HepG2 (cell line): ENCODE measurements around the gene MAN1B1. TPM values are rescaled to one million over a fixed set of nuclear protein-coding genes. Genes with fewer than 3 reads are reported as not detected.

Experiments
- CBX2 ChIP-seq, 2 experiments: fragments of 200-600 bp in 1 of 2; sonication (generic); formaldehyde crosslinking in 1 of 2; IDR thresholded peaks; 2 replicates each; pipeline versions ENCODE4 v1.7.0 to v1.8.1; 2018 to 2022; ENCODE audit warnings: low read depth in 2 of 2, low read length in 1 of 2, mild to moderate bottlenecking in 1 of 2, missing genetic modification reagents in 1 of 2
- CEBPB ChIP-seq: IDR thresholded peaks from 2 replicates; pipeline ENCODE4 v1.6.1; 2011; ENCODE audit warnings: low read depth, low read length, improper control_type of control experiment, borderline replicate concordance
- ERF ChIP-seq: IDR thresholded peaks from 2 replicates; pipeline ENCODE4 v1.6.1; 2018; ENCODE audit warnings: missing biosample characterization, missing genetic modification reagents
- GABPA ChIP-seq, 2 experiments: IDR thresholded peaks; 2 replicates each; pipeline ENCODE4 v1.6.1; 2011 to 2016; ENCODE audit warnings: low read depth in 2 of 2, low read length in 1 of 2, missing biosample characterization in 1 of 2, missing genetic modification characterization in 1 of 2
- HNRNPL ChIP-seq: fragments of 200-400 bp; formaldehyde crosslinking; IDR thresholded peaks from 2 replicates; pipeline ENCODE4 v1.6.1; 2017; ENCODE audit warnings: mild to moderate bottlenecking, low read depth, low read length
- HOXD1 ChIP-seq: sonication (generic); formaldehyde crosslinking; IDR thresholded peaks from 2 replicates; pipeline ENCODE4 v1.5.0; 2020; ENCODE audit warnings: missing genetic modification reagents
- NFIB ChIP-seq: sonication (generic); formaldehyde crosslinking; IDR thresholded peaks from 2 replicates; pipeline ENCODE4 v1.9.0; 2021; ENCODE audit warnings: missing genetic modification reagents, mild to moderate bottlenecking, borderline replicate concordance
- PAX8 ChIP-seq: sonication (generic); formaldehyde crosslinking; IDR thresholded peaks from 2 replicates; pipeline ENCODE4 v1.8.0; 2022; ENCODE audit warnings: mild to moderate bottlenecking, missing genetic modification reagents, borderline replicate concordance
- PCBP2 ChIP-seq: fragments of 200-400 bp; formaldehyde crosslinking; optimal IDR thresholded peaks from 2 replicates; pipeline ENCODE3; 2018; ENCODE audit warnings: low read length, low read depth; ENCODE audit not compliant: poor library complexity, severe bottlenecking
- POLR2A ChIP-seq, 2 experiments: IDR thresholded peaks; 2 replicates each; pipeline ENCODE4 v1.6.1; 2011; ENCODE audit warnings: low read depth in 2 of 2, low read length in 2 of 2, mild to moderate bottlenecking in 1 of 2, moderate library complexity in 1 of 2; ENCODE audit not compliant: insufficient read depth in 1 of 2
- POLR2AphosphoS5 ChIP-seq: IDR thresholded peaks from 2 replicates; pipeline ENCODE4 v1.6.1; 2012; ENCODE audit warnings: low read depth, low read length
- ZBTB7A ChIP-seq: sonication (generic); formaldehyde crosslinking; IDR thresholded peaks from 2 replicates; pipeline ENCODE4 v1.8.0; 2022; ENCODE audit warnings: mild to moderate bottlenecking, missing genetic modification reagents
- ZFP36L1 ChIP-seq: sonication (generic); formaldehyde crosslinking; IDR thresholded peaks from 2 replicates; pipeline ENCODE4 v1.8.0; 2022; ENCODE audit warnings: mild to moderate bottlenecking, missing genetic modification reagents, moderate library complexity
- ZFP37 ChIP-seq: sonication (generic); formaldehyde crosslinking; IDR thresholded peaks from 2 replicates; pipeline ENCODE4 v1.4.0; 2020; ENCODE audit warnings: missing genetic modification reagents, borderline replicate concordance
- ZHX2 ChIP-seq, 2 experiments: sonication (generic) in 1 of 2; formaldehyde crosslinking in 1 of 2; IDR thresholded peaks; 2 replicates each; pipeline versions ENCODE4 v1.6.1 to v1.9.0; 2014 to 2022; ENCODE audit warnings: antibody characterized with exemption in 1 of 2, borderline replicate concordance in 1 of 2, inconsistent platforms in 1 of 2, low read depth in 1 of 2, missing genetic modification reagents in 1 of 2
- ZNF317 ChIP-seq: sonication (generic); formaldehyde crosslinking; IDR thresholded peaks from 2 replicates; pipeline ENCODE4 v1.5.0; 2020; ENCODE audit warnings: mild to moderate bottlenecking, missing genetic modification reagents
- ZNF605 ChIP-seq: sonication (generic); formaldehyde crosslinking; IDR thresholded peaks from 2 replicates; pipeline ENCODE4 v1.8.0; 2022; ENCODE audit warnings: mild to moderate bottlenecking, missing genetic modification reagents
- ZNF670 ChIP-seq: sonication (generic); formaldehyde crosslinking; IDR thresholded peaks from 2 replicates; pipeline ENCODE4 v1.8.0; 2022; ENCODE audit warnings: mild to moderate bottlenecking, missing genetic modification reagents, borderline replicate concordance
- ZNF816 ChIP-seq: sonication (generic); formaldehyde crosslinking; IDR thresholded peaks from 2 replicates; pipeline ENCODE4 v1.8.0; 2022; ENCODE audit warnings: missing genetic modification reagents, mild to moderate bottlenecking, borderline replicate concordance
- polyA plus RNA-seq, 8 experiments: library from polyadenylated mRNA; depleted of rRNA in 3 of 8; stranded (reverse) in 7 of 8; unstranded in 1 of 8; fragments of >200 nt; fragmentation: Illumina TruSeq in 4 of 8; extraction: Trizol in 4 of 8; gene quantifications; 2 replicates each; pipeline versions ENCODE4 v1.2.1 to v1.2.3, GENCODE V29; 2011 to 2016; ENCODE audit warnings: low read depth in 4 of 8, missing spikeins in 1 of 8, mixed read lengths in 1 of 8; ENCODE audit not compliant: insufficient read depth in 1 of 8
- total RNA-seq, 5 experiments: library from RNA; depleted of rRNA; stranded (reverse); fragments of >200 nt; fragmentation: Illumina TruSeq; extraction: Trizol; gene quantifications; 2 replicates each; pipeline ENCODE4 v1.2.3, GENCODE V29; 2016; ENCODE audit warnings: low read depth in 1 of 5
- TF ChIP-seq, protein P1 (sequence below): sonication (generic); formaldehyde crosslinking; IDR thresholded peaks from 2 replicates; pipeline ENCODE4 v1.4.0; 2020; ENCODE audit warnings: mild to moderate bottlenecking, missing genetic modification reagents

MAN1B1 gene
- total and polyA plus RNA-seq, 2 of the 13 experiments (the other 11 are each of a cell fraction or from before 2014, with no cell fraction given), result 48.9 to 59.5 TPM

- no peak for TF ChIP-seq ZNF670 (CRISPR knock-in tag)
- TF ChIP-seq HOXD1, result no peak
- no peak for TF ChIP-seq NFIB (CRISPR knock-in tag)
- 0 out of 2 replicates have a peak, but pooled peaks have one; percentile 42 for TF ChIP-seq ZFP36L1 (CRISPR knock-in tag)
- no peak for TF ChIP-seq PAX8
- no peak for TF ChIP-seq ZNF605 (CRISPR knock-in tag)
- no peak for TF ChIP-seq GABPA (IDR thresholded peaks at IDR 0.05; ENCODE audit: low read depth, low read length)
- TF ChIP-seq GABPA (CRISPR knock-in tag; IDR thresholded peaks at IDR 0.05; ENCODE audit: low read depth), result peak; percentile 60
- no peak for TF ChIP-seq ZNF816 (CRISPR knock-in tag)
- no peak for TF ChIP-seq CBX2 (IDR thresholded peaks at IDR 0.05; ENCODE audit: low read depth, low read length)
- TF ChIP-seq CBX2 (CRISPR knock-in tag; IDR thresholded peaks at IDR 0.05; ENCODE audit: low read depth), result no peak
- peak; percentile 79 for TF ChIP-seq POLR2AphosphoS5
- no peak; a peak in 1 of 4 replicates for TF ChIP-seq POLR2A (IDR thresholded peaks at IDR 0.05; ENCODE audit: insufficient read depth in 1 of 2, low read depth in 2 of 2, low read length in 2 of 2)
- 0 out of 2 replicates have a peak, but pooled peaks have one; percentile 70 for TF ChIP-seq ZNF317 (CRISPR knock-in tag)
- TF ChIP-seq PCBP2, result no peak
- no peak for TF ChIP-seq ZFP37 (CRISPR knock-in tag)
- TF ChIP-seq HNRNPL, result no peak
- TF ChIP-seq ZBTB7A (CRISPR knock-in tag), result no peak
- TF ChIP-seq, protein P1, sequence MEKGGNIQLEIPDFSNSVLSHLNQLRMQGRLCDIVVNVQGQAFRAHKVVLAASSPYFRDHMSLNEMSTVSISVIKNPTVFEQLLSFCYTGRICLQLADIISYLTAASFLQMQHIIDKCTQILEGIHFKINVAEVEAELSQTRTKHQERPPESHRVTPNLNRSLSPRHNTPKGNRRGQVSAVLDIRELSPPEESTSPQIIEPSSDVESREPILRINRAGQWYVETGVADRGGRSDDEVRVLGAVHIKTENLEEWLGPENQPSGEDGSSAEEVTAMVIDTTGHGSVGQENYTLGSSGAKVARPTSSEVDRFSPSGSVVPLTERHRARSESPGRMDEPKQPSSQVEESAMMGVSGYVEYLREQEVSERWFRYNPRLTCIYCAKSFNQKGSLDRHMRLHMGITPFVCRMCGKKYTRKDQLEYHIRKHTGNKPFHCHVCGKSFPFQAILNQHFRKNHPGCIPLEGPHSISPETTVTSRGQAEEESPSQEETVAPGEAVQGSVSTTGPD (CRISPR knock-in tag), result no peak
- no peak for TF ChIP-seq ZHX2 (IDR thresholded peaks at IDR 0.05; ENCODE audit: low read depth)
- TF ChIP-seq ZHX2 (CRISPR knock-in tag; IDR thresholded peaks at IDR 0.05; ENCODE audit: borderline replicate concordance), result no peak
- TF ChIP-seq CEBPB, result no peak
- TF ChIP-seq ERF (CRISPR knock-in tag), result 0 out of 2 replicates have a peak, but pooled peaks have one; percentile 56
These were observed 16.4 kb upstream of the MAN1B1 start, which contains the start of gene SAPCD2 (continued) for GRCh38 chr9:137070201-137070905.
